ENCODE data around the gene PRR5. TPM values are rescaled to one million over a fixed set of nuclear protein-coding genes. Genes with fewer than 3 reads are reported as not detected.

PRR5 gene
- total and polyA plus RNA-seq, 2 experiments from 2014 or later: 15.3 to 31.4 TPM

GRCh38 chr22:44697423-44698141 is 4.4 kb upstream of the PRR5 start:
- H4K20me1 ChIP-seq (replicated peaks; ENCODE audit: insufficient read depth): no peaks in the 10 kb centered on the region
- H3K79me2 ChIP-seq (replicated peaks; ENCODE audit: insufficient read depth): no peaks in the 10 kb centered on the region
- Mint-ChIP-seq H3K4me3 (no peak overlapping the region), H3K27me3 (ENCODE audit: insufficient read depth, low read depth, poor library complexity) (peaks cover 17% of the 10 kb centered on the region), H3K36me3 (ENCODE audit: low read depth) (no peaks in the 10 kb centered on the region), H3K9me3 (no peaks in the 10 kb centered on the region), H3K27ac (no peak overlapping the region), H3K4me1 (peaks cover 9% of the 10 kb centered on the region)
- H3F3A ChIP-seq (replicated peaks; ENCODE audit: low read depth): 0 out of 2 replicates have a peak, but pooled peaks cover 3% of the 10 kb centered on the region
- H3K4me1 ChIP-seq (ENCODE audit: insufficient read depth): peaks cover 11% of the 10 kb centered on the region
- ATAC-seq (peak; percentile 74), DNase-seq (ENCODE audit: low spot score) (peak; percentile 92)
- no peaks in the 10 kb centered on the region for H3K9me2 ChIP-seq (ENCODE audit: insufficient read depth)
- no peak overlapping the region for H3K27ac ChIP-seq (ENCODE audit: low read depth)
- no peak overlapping the region for H3K4me2 ChIP-seq
- H2AFZ ChIP-seq: no peak overlapping the region
- H3K36me3 ChIP-seq (ENCODE audit: insufficient read depth): no peaks in the 10 kb centered on the region
- TF ChIP-seq, protein P1, sequence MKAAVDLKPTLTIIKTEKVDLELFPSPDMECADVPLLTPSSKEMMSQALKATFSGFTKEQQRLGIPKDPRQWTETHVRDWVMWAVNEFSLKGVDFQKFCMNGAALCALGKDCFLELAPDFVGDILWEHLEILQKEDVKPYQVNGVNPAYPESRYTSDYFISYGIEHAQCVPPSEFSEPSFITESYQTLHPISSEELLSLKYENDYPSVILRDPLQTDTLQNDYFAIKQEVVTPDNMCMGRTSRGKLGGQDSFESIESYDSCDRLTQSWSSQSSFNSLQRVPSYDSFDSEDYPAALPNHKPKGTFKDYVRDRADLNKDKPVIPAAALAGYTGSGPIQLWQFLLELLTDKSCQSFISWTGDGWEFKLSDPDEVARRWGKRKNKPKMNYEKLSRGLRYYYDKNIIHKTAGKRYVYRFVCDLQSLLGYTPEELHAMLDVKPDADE (IDR thresholded peaks at IDR 0.05): no peak
- TF ChIP-seq, protein P2, sequence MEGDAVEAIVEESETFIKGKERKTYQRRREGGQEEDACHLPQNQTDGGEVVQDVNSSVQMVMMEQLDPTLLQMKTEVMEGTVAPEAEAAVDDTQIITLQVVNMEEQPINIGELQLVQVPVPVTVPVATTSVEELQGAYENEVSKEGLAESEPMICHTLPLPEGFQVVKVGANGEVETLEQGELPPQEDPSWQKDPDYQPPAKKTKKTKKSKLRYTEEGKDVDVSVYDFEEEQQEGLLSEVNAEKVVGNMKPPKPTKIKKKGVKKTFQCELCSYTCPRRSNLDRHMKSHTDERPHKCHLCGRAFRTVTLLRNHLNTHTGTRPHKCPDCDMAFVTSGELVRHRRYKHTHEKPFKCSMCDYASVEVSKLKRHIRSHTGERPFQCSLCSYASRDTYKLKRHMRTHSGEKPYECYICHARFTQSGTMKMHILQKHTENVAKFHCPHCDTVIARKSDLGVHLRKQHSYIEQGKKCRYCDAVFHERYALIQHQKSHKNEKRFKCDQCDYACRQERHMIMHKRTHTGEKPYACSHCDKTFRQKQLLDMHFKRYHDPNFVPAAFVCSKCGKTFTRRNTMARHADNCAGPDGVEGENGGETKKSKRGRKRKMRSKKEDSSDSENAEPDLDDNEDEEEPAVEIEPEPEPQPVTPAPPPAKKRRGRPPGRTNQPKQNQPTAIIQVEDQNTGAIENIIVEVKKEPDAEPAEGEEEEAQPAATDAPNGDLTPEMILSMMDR (conservative IDR thresholded peaks at IDR 0.05; ENCODE audit: low read depth in 2 of 2): peak; percentile 85 to 98
- no peak for TF ChIP-seq POLR2AphosphoS5 (IDR thresholded peaks at IDR 0.05; ENCODE audit: low read depth)
- TF ChIP-seq CREB1 (CRISPR knock-in tag; IDR thresholded peaks at IDR 0.05; ENCODE audit: low read depth): 0 out of 2 replicates have a peak, but pooled peaks have one; percentile 42
- TF ChIP-seq EZH2phosphoT487 (IDR thresholded peaks at IDR 0.05; ENCODE audit: unreplicated experiment): no peak
- no peak for TF ChIP-seq ZNF331 (CRISPR knock-in tag; IDR thresholded peaks at IDR 0.05; ENCODE audit: low read depth)
- no peak for TF ChIP-seq NANOG (IDR thresholded peaks at IDR 0.05; ENCODE audit: borderline replicate concordance)
- peaks cover 15% of the 10 kb centered on the region for H3K27me3 ChIP-seq (ENCODE audit: insufficient read depth)
- no peak overlapping the region for H3K4me3 ChIP-seq

DNA sequence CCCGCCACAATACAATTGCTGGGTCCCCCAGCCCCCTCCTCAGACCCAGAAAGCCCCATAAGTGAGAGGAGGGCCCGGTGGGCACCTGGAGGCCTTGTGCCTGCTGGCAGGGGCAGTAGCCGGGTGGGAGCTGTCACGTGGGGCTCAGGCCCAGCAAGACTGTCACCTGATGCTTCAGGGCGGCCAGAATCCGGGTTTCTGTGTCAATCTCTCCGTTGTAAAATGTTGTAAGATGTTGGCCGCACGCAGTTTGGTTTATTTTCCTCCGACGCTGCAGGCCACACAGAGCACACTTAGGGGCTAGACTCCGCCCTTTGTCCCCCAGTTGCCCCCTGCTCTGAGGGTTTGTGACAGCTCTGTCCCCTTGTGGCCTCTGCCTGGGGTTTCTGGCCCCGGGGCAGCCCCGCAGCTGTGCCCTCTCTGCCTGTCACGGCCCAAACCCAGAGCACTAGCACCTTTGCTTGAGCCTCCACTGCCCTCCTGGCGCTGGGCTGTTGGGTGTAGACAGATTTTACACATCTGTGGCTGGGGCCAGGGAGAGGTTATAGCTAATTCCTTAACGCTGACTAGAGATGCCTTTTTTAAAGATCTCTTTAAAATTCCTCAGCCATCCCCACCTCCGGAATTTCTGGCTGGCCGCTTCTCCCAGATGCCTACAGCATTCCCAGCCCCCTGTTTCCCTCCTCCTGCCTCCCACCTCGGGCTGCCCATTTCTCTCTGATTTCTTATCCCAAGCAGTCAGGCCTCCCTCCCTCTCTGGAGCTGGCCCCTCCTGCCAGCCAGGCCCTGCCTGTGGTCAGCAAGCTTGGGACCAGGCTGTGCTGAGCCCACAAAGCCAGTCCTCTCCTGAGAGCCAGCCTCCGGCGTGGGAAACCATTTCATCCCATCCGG is 3.2 kb upstream of the PRR5 start:
- peaks cover 21% of the 10 kb centered on the region for H3K4me1 ChIP-seq (ENCODE audit: insufficient read depth)
- H3F3A ChIP-seq (replicated peaks; ENCODE audit: low read depth): peaks cover 8% of the 10 kb centered on the region; the same call in 1 of the 2 replicates
- peaks cover 27% of the 10 kb centered on the region for H3K27me3 Mint-ChIP-seq (ENCODE audit: insufficient read depth, low read depth, poor library complexity)
- no peak for ATAC-seq
- no peak overlapping the region for H3K4me3 ChIP-seq
- DNase-seq (ENCODE audit: low spot score): peak; percentile 71
- H3K4me3 Mint-ChIP-seq: no peak overlapping the region
- H3K9me2 ChIP-seq (ENCODE audit: insufficient read depth): no peaks in the 10 kb centered on the region
- no peaks in the 10 kb centered on the region for H3K9me3 Mint-ChIP-seq
- H3K36me3 Mint-ChIP-seq (ENCODE audit: low read depth): no peaks in the 10 kb centered on the region
- peaks cover 17% of the 10 kb centered on the region for H3K4me1 Mint-ChIP-seq
- H2AFZ ChIP-seq: no peak overlapping the region
- no peak overlapping the region for H3K27ac ChIP-seq (ENCODE audit: low read depth)
- peaks cover 27% of the 10 kb centered on the region for H3K27me3 ChIP-seq (ENCODE audit: insufficient read depth)
- H3K79me2 ChIP-seq (replicated peaks; ENCODE audit: insufficient read depth): peaks cover 4% of the 10 kb centered on the region; the same call in 1 of the 2 replicates
- H3K36me3 ChIP-seq (ENCODE audit: insufficient read depth): no peaks in the 10 kb centered on the region
- H3K27ac Mint-ChIP-seq: no peak overlapping the region
- peaks cover 5% of the 10 kb centered on the region; the same call in 1 of the 2 replicates for H4K20me1 ChIP-seq (replicated peaks; ENCODE audit: insufficient read depth)
- H3K4me2 ChIP-seq: peak overlapping the region; percentile 46; the same call in 1 of the 2 replicates
- TF ChIP-seq NANOG (IDR thresholded peaks at IDR 0.05; ENCODE audit: borderline replicate concordance): no peak
- no peak for TF ChIP-seq ZNF114 (CRISPR knock-in tag; IDR thresholded peaks at IDR 0.05)
- TF ChIP-seq POLR2AphosphoS5 (IDR thresholded peaks at IDR 0.05; ENCODE audit: low read depth): no peak
- no peak for TF ChIP-seq EZH2 (IDR thresholded peaks at IDR 0.05; ENCODE audit: low read depth, unreplicated experiment)
- no peak for TF ChIP-seq CREB1 (CRISPR knock-in tag; IDR thresholded peaks at IDR 0.05; ENCODE audit: low read depth)
- TF ChIP-seq, protein P2 (conservative IDR thresholded peaks at IDR 0.05; ENCODE audit: low read depth in 2 of 2): no peak
- no peak for TF ChIP-seq EZH2phosphoT487 (IDR thresholded peaks at IDR 0.05; ENCODE audit: unreplicated experiment)
- no peak for TF ChIP-seq REST (IDR thresholded peaks at IDR 0.05; ENCODE audit: unreplicated experiment)
- no peak for TF ChIP-seq ZNF331 (CRISPR knock-in tag; IDR thresholded peaks at IDR 0.05; ENCODE audit: low read depth)
- TF ChIP-seq JUNB (IDR thresholded peaks at IDR 0.05; ENCODE audit: unreplicated experiment): no peak

Data from GM23338 (cell line).